Spleen (tissue), 11 donors: ENCODE results near the gene SFMBT1. TPM values are rescaled to one million over a fixed set of nuclear protein-coding genes. Genes with fewer than 3 reads are reported as not detected.
A peak's percentile ranks its signal among the peaks of the same experiment; 100 is the strongest.

ENCODE experiments used
- DNase-seq: peaks from one replicate; pipeline ENCODE4 v3.0.0-alpha.2; 2020
- H3K27ac ChIP-seq, 8 donors: fragments of 200-600 bp; sonication (generic) in 7 of 8; 1 replicate in 4 of 8; 2 replicates in 4 of 8; pipeline versions ENCODE4 v1.5.0 to v1.8.0; 2016 to 2021; ENCODE audit warnings: inconsistent platforms in 4 of 8, mild to moderate bottlenecking in 4 of 8, moderate library complexity in 1 of 8
- H3K27me3 ChIP-seq, 7 donors: fragments of 200-600 bp; sonication (generic) in 6 of 7; replicated peaks in 1 of 7; 1 replicate in 4 of 7; 2 replicates in 3 of 7; pipeline versions ENCODE4 v1.5.0 to v1.8.0; 2016 to 2021; ENCODE audit warnings: inconsistent platforms in 3 of 7, mild to moderate bottlenecking in 1 of 7
- H3K36me3 ChIP-seq, 6 donors: fragments of 200-600 bp; sonication (generic) in 5 of 6; 1 replicate in 4 of 6; 2 replicates in 2 of 6; pipeline versions ENCODE4 v1.5.0 to v1.8.0; 2016 to 2021; ENCODE audit warnings: inconsistent platforms in 2 of 6
- H3K4me1 ChIP-seq, 6 donors: fragments of 200-600 bp; sonication (generic) in 5 of 6; 1 replicate in 3 of 6; 2 replicates in 3 of 6; pipeline versions ENCODE4 v1.5.0 to v1.8.0; 2016 to 2021; ENCODE audit warnings: inconsistent platforms in 3 of 6
- H3K4me3 ChIP-seq, 8 donors: fragments of 200-600 bp; sonication (generic) in 7 of 8; 1 replicate in 4 of 8; 2 replicates in 4 of 8; pipeline versions ENCODE4 v1.5.0 to v1.8.0; 2016 to 2021; ENCODE audit warnings: inconsistent platforms in 4 of 8, mild to moderate bottlenecking in 4 of 8, moderate library complexity in 2 of 8
- H3K9me3 ChIP-seq, 8 donors: fragments of 200-600 bp; sonication (generic) in 7 of 8; 1 replicate in 4 of 8; 2 replicates in 4 of 8; pipeline versions ENCODE4 v1.5.0 to v1.8.0; 2016 to 2021; ENCODE audit warnings: inconsistent platforms in 4 of 8
- POLR2A ChIP-seq, 3 donors: fragments of 450-650 bp; IDR thresholded peaks; one replicate each; pipeline ENCODE4 v1.5.1; 2017; ENCODE audit warnings: antibody characterized with exemption in 3 of 3, mild to moderate bottlenecking in 1 of 3
- POLR2AphosphoS5 ChIP-seq, 3 donors: sonication (generic); formaldehyde crosslinking; IDR thresholded peaks; one replicate each; pipeline ENCODE4 v1.5.1; 2017; ENCODE audit warnings: antibody characterized with exemption in 3 of 3
- WGBS, 5 donors: extraction: QIAGEN DNeasy Blood & Tissue Kit in 3 of 5; methylation state at CpG; one replicate each; pipeline versions ENCODE4 v1.1.5 to v1.1.7; 2013 to 2018; 5-methylcytosine and 5-hydroxymethylcytosine counted together
- intact Hi-C: fragments of 100-400 bp; cut with DNase I; formaldehyde crosslinking; loops from one replicate; pipeline ENCODE4 v1.15.0; 2023; ENCODE audit warnings: low total_unique reads
- polyA plus RNA-seq, 3 donors: library from polyadenylated mRNA; stranded (reverse); fragments of 200-250 nt; gene quantifications; one replicate each; pipeline ENCODE4 v1.2.1, GENCODE V29; 2013
- total RNA-seq, 7 donors: library from RNA; depleted of rRNA in 3 of 7; stranded (reverse); fragments of >200 nt in 3 of 7; fragmentation: NEBNext Ultra II Directional in 4 of 7; extraction: Animal tissue kit (Norgen Biotek cat#: 25700) in 4 of 7; gene quantifications; one replicate each; pipeline versions ENCODE4 v1.1.0 to v1.2.1, GENCODE V29; 2016 to 2021
- TF ChIP-seq, protein P1 (sequence below), 11 experiments: fragments of 200-600 bp in 7 of 11; fragments of 450-650 bp in 4 of 11; sonication (generic) in 4 of 11; IDR thresholded peaks in 8 of 11; conservative IDR thresholded peaks in 3 of 11; 1 replicate in 7 of 11; 2 replicates in 4 of 11; pipeline versions ENCODE4 v1.4.0 to v1.8.0; 2016 to 2021; ENCODE audit warnings: antibody characterized with exemption in 11 of 11, inconsistent platforms in 4 of 11, mild to moderate bottlenecking in 1 of 11
- donor health status: healthy with polysubstance abuse.
- donor health status: DM: no; HTN: no; CAD: no; lungs with moderate emphysema.
- donor health status: DM: no; HTN: no; CAD: no.
- donor health status: Bipolar disorder and iron deficiency.
- donor health status: healthy.
- donor health status: DM: no; HTN: no; CAD: no.
- donor health status: DM: yes; HTN: yes; CAD: no.

The SFMBT1 gene
- total and polyA plus RNA-seq, 10 donors, result 3.0 to 24.9 (median 12.3) TPM

DNA sequence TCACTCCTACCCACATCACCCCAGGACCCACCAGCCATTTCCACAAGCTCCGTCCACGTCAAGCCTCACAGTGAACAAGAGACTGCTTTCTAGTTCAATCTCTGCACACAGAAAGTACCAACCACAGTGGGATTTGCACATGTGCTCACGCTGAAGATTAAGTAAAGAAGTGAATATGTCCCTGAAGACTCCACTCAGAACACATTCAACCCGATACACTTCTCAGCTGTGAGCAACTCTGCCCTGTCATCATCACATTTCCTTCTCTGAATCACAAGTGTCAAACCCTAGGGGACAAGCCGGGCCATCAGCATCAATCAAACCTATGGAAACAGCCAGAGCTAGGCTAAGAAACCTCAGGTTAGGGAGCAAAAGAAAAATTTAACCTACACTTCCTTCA lies 150.5 kb downstream of the SFMBT1 start:
- TF ChIP-seq, protein P1, sequence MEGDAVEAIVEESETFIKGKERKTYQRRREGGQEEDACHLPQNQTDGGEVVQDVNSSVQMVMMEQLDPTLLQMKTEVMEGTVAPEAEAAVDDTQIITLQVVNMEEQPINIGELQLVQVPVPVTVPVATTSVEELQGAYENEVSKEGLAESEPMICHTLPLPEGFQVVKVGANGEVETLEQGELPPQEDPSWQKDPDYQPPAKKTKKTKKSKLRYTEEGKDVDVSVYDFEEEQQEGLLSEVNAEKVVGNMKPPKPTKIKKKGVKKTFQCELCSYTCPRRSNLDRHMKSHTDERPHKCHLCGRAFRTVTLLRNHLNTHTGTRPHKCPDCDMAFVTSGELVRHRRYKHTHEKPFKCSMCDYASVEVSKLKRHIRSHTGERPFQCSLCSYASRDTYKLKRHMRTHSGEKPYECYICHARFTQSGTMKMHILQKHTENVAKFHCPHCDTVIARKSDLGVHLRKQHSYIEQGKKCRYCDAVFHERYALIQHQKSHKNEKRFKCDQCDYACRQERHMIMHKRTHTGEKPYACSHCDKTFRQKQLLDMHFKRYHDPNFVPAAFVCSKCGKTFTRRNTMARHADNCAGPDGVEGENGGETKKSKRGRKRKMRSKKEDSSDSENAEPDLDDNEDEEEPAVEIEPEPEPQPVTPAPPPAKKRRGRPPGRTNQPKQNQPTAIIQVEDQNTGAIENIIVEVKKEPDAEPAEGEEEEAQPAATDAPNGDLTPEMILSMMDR (IDR thresholded peaks at IDR 0.05 in 8 of 11, conservative IDR thresholded peaks at IDR 0.05 in 3 of 11), result no peak
- TF ChIP-seq POLR2A (IDR thresholded peaks at IDR 0.05) (no peak), POLR2AphosphoS5 (IDR thresholded peaks at IDR 0.05) (no peak)
- no peak for DNase-seq
- peaks cover 6 to 75% (median 63%) of the 10 kb centered on the region in 6 donors for H3K4me1 ChIP-seq
- no peaks in the 10 kb centered on the region for H3K27me3 ChIP-seq
- no peaks in the 10 kb centered on the region for H3K9me3 ChIP-seq
- peak overlapping the region in 1 of 8 donors; percentile 80 for H3K4me3 ChIP-seq
- intact Hi-C loops, result no loop called here
- WGBS, 5 donors, result 53 to 69% (median 62%) methylated on average over 5 of the region's 5 CpGs
- peak overlapping the region in 3 of 8 donors; percentile 85 to 88 (median 87) for H3K27ac ChIP-seq
- H3K36me3 ChIP-seq, result peaks cover 0 to 20% (median 0%) of the 10 kb centered on the region in 6 donors

DNA sequence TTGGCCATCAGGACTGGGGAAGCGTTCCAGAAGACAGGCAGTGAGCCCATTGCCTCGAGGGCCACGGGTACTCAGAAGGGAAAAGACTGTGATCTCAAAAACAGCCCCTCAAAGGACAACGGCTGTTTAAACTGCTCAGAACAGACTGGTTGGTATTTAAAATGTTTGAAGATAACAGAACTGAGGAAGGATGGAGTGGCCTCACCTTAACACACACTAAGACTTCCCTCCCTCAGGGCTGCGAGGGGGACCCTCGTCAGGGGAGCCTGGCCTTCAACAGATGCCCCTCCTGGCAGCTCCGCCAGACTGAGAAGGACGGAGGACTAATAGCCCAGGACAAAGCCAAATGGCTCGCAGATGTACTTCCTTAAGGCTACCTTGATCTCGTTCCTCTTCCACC lies 151.1 kb downstream of the SFMBT1 start:
- Histone ChIP-seq H3K4me3 (no peak overlapping the region), H3K4me1 (peaks cover 6 to 78% (median 63%) of the 10 kb centered on the region in 6 donors), H3K27me3 (no peaks in the 10 kb centered on the region), H3K36me3 (peaks cover 0 to 27% (median 0%) of the 10 kb centered on the region in 6 donors), H3K9me3 (no peaks in the 10 kb centered on the region), H3K27ac (peak overlapping the region in 1 of 8 donors; percentile 88)
- intact Hi-C loops, result no loop called here
- TF ChIP-seq POLR2A (IDR thresholded peaks at IDR 0.05) (no peak), POLR2AphosphoS5 (IDR thresholded peaks at IDR 0.05) (no peak)
- TF ChIP-seq, protein P1 (IDR thresholded peaks at IDR 0.05 in 8 of 11, conservative IDR thresholded peaks at IDR 0.05 in 3 of 11), result no peak
- no peak for DNase-seq
- WGBS, 5 donors, result 80 to 88% (median 86%) methylated on average over 10 of the region's 10 CpGs

DNA sequence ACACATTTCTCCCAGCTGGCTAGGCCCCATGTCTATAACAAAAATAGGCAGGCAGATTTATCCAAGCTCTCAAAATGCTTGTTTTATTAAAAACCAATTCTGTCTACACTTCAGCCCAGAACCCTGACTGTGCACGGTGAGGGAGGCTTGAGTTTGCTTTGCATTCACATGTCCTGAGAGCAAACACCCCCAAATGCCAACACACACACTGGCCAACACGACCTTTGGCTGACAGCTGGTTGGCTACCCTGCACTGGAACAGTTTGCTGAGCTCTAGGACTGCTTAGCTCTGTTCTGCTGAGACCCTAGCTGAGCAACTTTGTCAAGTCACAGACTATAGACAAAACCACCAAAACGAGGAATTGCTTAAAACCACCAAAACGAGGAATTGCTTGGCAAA lies 152.2 kb downstream of the SFMBT1 start:
- Histone ChIP-seq H3K4me1 (peaks cover 6 to 78% (median 63%) of the 10 kb centered on the region in 6 donors), H3K27ac (peak overlapping the region in 7 of 8 donors; percentile 10 to 76 (median 58)), H3K36me3 (peaks cover 0 to 36% (median 0%) of the 10 kb centered on the region in 6 donors), H3K27me3 (no peaks in the 10 kb centered on the region), H3K9me3 (no peaks in the 10 kb centered on the region), H3K4me3 (no peak overlapping the region)
- no peak for TF ChIP-seq POLR2AphosphoS5 (IDR thresholded peaks at IDR 0.05)
- TF ChIP-seq, protein P1 (IDR thresholded peaks at IDR 0.05 in 8 of 11, conservative IDR thresholded peaks at IDR 0.05 in 3 of 11), result no peak
- no peak for TF ChIP-seq POLR2A (IDR thresholded peaks at IDR 0.05)
- DNase-seq, result no peak
- intact Hi-C loops, result no loop called here
- WGBS, 5 donors, result 33 to 65% (median 58%) methylated on average over 4 of the region's 4 CpGs

DNA sequence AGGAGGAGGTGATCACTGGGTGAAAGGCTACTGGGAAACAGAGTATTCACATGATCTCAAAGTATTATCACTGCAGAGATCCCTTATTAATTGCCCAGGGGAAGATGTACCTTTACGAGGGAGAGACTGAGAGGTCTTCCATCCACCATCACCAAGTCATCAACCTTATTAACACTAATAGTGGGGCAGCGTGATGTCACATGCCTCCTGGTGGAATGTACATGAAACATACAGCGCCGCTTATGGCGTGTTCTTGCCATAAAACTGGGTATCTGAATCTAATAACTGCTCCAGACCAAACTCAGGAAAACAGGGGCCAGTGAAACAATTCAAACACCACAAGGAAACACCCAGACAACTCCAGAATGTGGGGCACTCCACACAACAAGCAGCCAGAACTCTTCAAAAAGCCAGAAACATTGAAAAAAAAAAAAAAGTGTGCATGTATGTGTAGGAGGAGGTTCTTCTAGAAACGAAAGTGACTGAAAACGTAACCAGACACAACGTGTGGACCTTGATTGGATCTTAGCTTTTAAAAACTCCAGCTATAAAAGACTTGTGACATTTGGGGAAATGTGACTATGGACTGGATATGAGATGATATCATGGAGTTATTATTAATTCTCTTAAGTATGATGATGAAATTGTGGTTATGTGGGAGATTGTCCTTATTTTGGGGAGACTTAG lies 153.1 kb downstream of the SFMBT1 start:
- WGBS, 5 donors, result 62 to 79% (median 64%) methylated on average over 8 of the region's 8 CpGs
- Histone ChIP-seq H3K4me3 (peak overlapping the region in 3 of 8 donors; percentile 3 to 39 (median 14)), H3K4me1 (peaks cover 6 to 74% (median 59%) of the 10 kb centered on the region in 6 donors), H3K36me3 (peaks cover 0 to 43% (median 0%) of the 10 kb centered on the region in 6 donors), H3K9me3 (no peaks in the 10 kb centered on the region), H3K27me3 (no peaks in the 10 kb centered on the region), H3K27ac (peak overlapping the region; percentile 10 to 76 (median 48))
- TF ChIP-seq, protein P1 (IDR thresholded peaks at IDR 0.05 in 8 of 11, conservative IDR thresholded peaks at IDR 0.05 in 3 of 11), result peak in 2 of 11 experiments; percentile 14 to 24
- TF ChIP-seq POLR2A (IDR thresholded peaks at IDR 0.05) (no peak), POLR2AphosphoS5 (IDR thresholded peaks at IDR 0.05) (no peak)
- no peak for DNase-seq
- intact Hi-C loops, result no loop called here
